Activated CD4-positive, alpha-beta T cell treated with anti-CD3 and anti-CD28 coated beads, Interleukin-2, Interleukin-6, amounts not matched to agents 100 ng/mL and 50 ng/mL, durations not matched to agents 16 hours and 8 hours (primary cell): ENCODE data around the gene KRTAP4-6.
"Not testable (repeated sequence)": the region's sequence is repeated elsewhere in the genome, so short reads cannot be mapped to it uniquely, and the experiment has no call there.

ENCODE experiments used
- DNase-seq: peaks from one replicate; pipeline ENCODE4 v3.0.0-alpha.2; 2020

The KRTAP4-6 gene

GRCh38 chr17:41140360-41141131 lies at the start of gene KRTAP4-6:
Gene KRTAP4-6 (minus strand): TSS chr17:41140544. CDS start chr17:41140487, 57 bp downstream.
- no peak for DNase-seq

- not testable (repeated sequence) for DNase-seq
These were observed 49.5 kb upstream of the KRTAP4-6 start, which contains the start of gene KRTAP9-1 for GRCh38 chr17:41189837-41190318. Gene KRTAP9-1 (plus strand): TSS chr17:41189887. CDS start chr17:41189887, 0 bp downstream.

- no peak for DNase-seq
These were observed 46.5 kb upstream of the KRTAP4-6 start for GRCh38 chr17:41186872-41187271.

- DNase-seq = no peak
These were observed 44.7 kb upstream of the KRTAP4-6 start for GRCh38 chr17:41185001-41185400.

GRCh38 chr17:41184480-41184961 lies 44.2 kb upstream of the KRTAP4-6 start, which contains the start of gene KRTAP4-1:
Gene KRTAP4-1 (minus strand): TSS chr17:41184911. CDS start chr17:41184854, 57 bp downstream.
- no peak for DNase-seq

- DNase-seq = no peak
These were observed 38.7 kb upstream of the KRTAP4-6 start for GRCh38 chr17:41178843-41179616.

- no peak for DNase-seq
These were observed 38.0 kb upstream of the KRTAP4-6 start for GRCh38 chr17:41178341-41178740.

- DNase-seq = no peak
These were observed 37.5 kb upstream of the KRTAP4-6 start, which contains the start of gene KRTAP4-2 for GRCh38 chr17:41177727-41178271. Gene KRTAP4-2 (minus strand): TSS chr17:41178221. CDS start chr17:41178164, 57 bp downstream.

- DNase-seq = no peak
These were observed 36.5 kb upstream of the KRTAP4-6 start for GRCh38 chr17:41176744-41177387.

GRCh38 chr17:41171886-41172285 lies 31.5 kb upstream of the KRTAP4-6 start:
- DNase-seq = no peak

- DNase-seq = no peak
These were observed 27.8 kb upstream of the KRTAP4-6 start, which contains the start of gene KRTAP4-3 for GRCh38 chr17:41168121-41168520. Gene KRTAP4-3 (minus strand): TSS chr17:41168221. CDS start chr17:41168172, 49 bp downstream.

GRCh38 chr17:41167561-41167960 lies 27.2 kb upstream of the KRTAP4-6 start:
- DNase-seq = no peak

- DNase-seq = no peak
These were observed 23.5 kb upstream of the KRTAP4-6 start for GRCh38 chr17:41163828-41164227.

- DNase-seq = no peak
These were observed 20.3 kb upstream of the KRTAP4-6 start, which contains the start of gene KRTAP4-4 for GRCh38 chr17:41160648-41161047. Gene KRTAP4-4 (minus strand): TSS chr17:41160748. CDS start chr17:41160691, 57 bp downstream.

GRCh38 chr17:41160190-41160589 lies 19.8 kb upstream of the KRTAP4-6 start:
- not testable (repeated sequence) for DNase-seq

GRCh38 chr17:41153856-41154255 lies 13.5 kb upstream of the KRTAP4-6 start:
- DNase-seq = no peak

GRCh38 chr17:41151525-41151924 lies 11.2 kb upstream of the KRTAP4-6 start:
- DNase-seq = no peak

- DNase-seq = no peak
These were observed 9.7 kb upstream of the KRTAP4-6 start for GRCh38 chr17:41150026-41150425.

- DNase-seq = no peak
These were observed 9.3 kb upstream of the KRTAP4-6 start, which contains the start of gene KRTAP4-5 for GRCh38 chr17:41149652-41149985. Gene KRTAP4-5 (minus strand): TSS chr17:41149825. CDS start chr17:41149767, 58 bp downstream.

GRCh38 chr17:41148971-41149651 lies 8.8 kb upstream of the KRTAP4-6 start:
- not testable (repeated sequence) for DNase-seq

GRCh38 chr17:41147531-41148204 lies 7.3 kb upstream of the KRTAP4-6 start:
- no peak for DNase-seq
